Activated CD4-positive, alpha-beta T cell treated with anti-CD3 and anti-CD28 coated beads, Interleukin-2, amount 50 U/mL, for 24 hours (primary cell): ENCODE data around the gene CHP1.
"Not testable (repeated sequence)": the region's sequence is repeated elsewhere in the genome, so short reads cannot be mapped to it uniquely, and the experiment has no call there.

ENCODE experiments used
- DNase-seq, 2 donors: peaks; one replicate each; pipeline ENCODE4 v3.0.0-alpha.2; 2020; ENCODE audit warnings: low read depth in 1 of 2, low spot score in 1 of 2

Gene CHP1

DNA sequence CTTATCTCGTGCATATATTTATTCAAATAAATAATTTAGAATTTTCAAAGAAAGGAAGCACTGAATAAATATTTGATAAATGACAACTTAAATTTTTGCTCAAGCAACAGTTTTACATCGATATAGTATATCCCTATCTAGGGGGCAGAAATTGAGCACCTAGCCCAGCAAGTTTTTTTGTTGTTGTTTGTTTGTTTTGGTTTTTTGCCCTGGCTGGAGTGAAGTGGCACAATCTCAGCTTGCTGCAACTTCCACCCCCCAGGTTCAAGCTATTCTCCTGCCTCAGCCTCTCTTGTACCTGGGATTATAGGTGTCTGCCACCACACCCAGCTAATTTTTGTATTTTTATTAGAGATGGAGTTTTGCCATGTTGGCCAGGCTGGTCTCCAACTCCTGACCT lies 58.9 kb downstream of the CHP1 start:
- no peak for DNase-seq

DNA sequence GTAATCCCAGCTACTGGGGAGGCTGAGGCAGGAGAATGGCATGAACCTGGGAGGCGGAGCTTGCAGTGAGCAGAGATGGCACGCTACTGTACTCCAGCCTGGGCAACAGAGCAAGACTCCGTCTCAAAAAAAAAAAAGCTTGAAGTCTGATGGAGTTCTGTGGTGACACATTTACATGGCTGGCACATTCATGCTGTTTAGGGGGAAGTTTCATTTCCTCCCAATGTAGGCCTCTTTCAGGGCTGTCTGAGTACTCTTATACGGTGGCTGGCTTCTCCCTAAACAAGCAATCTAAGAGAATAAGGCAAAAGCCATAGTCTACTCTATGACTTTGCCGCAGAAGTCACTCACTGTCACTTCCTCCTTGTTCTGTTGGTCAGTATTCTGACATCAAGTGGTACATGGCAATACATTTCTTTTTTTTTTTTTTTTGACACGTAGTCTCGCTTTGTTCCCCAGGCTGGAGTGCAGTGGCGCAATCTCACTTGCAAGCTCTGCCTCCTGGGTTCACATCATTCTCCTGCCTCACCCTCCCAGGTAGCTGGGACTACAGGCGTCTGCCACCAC lies 60.1 kb downstream of the CHP1 start:
- DNase-seq = no peak

DNA sequence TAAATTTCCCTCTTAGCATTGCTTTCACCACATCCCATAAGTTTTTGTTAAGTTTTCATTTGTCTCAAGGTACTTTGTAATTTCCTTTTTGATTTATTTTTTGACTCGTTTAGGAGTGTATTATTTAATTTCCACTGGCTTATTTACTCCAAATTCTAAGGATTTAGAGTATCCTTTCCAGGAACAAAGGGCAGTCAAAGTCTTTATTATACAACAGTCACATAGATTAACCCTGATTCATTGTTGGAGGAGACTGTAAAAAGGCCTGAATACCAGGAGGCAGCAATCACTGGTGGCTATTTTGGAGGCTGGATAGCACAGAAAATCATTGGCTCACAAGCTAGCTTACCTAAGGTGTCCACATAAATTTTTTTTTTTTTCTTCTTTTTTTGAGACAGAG lies 61.5 kb downstream of the CHP1 start:
- DNase-seq = no peak

DNA sequence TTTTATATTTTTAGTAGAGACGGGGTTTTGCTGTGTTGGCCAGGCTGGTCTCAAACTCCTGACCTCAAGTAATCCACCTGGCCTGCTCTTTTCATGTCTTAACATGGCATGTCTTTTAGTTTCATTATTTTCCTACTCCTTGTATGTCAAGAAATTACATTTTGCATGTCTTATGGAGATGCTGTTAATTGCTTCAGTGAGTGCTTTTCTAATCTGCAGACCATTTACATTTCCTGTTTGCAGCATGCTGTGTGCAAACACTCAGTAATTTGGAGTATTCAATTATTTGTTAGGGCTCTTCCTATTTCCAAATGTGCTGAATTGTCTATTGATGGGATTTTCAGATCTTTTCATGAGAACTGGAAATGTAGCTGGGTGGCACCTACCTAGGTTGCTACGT lies 70.1 kb downstream of the CHP1 start:
- DNase-seq = not testable (repeated sequence)

DNA sequence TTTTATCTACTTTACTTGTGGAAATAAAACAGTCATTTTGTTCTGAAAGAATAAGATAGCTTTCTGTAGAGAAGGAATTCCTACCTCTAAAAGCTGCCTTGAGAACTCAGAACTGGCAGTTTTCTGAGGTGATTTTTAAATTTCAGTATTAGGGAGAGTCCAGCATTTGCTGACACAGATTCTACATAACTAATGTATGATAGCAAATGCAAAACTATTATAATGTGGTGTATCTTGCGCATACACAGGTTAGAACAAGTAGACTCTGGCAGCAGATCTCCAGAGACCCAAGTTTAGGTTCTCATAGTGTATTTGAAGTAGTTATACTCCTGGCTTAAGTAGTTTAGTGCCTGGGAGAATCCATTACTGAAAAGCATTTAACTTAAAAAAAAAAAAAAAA lies 70.5 kb downstream of the CHP1 start:
- DNase-seq = no peak

DNA sequence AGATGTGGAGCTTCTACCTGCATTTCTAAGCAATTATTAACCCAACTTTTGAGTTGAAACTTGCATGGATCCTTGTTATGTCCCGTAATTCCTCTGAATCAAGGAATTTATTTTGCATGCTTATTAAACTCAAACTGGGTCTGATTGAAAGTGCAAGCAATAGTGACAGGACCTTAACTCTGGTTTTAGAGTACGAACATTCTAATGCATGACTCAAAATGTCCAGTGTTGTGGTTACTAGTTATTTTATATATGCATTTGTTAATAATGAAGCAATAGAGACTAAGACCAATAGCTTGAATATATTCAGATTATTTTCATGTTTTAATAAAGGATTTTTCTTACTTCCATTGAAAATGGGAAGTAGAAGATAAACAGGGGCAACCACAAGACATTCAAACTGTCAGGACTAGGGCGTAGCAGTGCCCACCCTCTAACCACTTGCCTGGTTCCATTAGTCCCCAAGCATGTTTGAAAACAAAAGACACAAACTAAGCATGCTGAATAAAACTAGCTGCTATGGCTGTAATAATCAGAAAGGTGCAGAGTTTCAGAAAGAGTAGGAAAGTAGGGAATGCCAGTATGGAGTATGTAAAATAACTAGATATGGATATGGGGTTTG lies 73.2 kb downstream of the CHP1 start:
- no peak for DNase-seq

DNA sequence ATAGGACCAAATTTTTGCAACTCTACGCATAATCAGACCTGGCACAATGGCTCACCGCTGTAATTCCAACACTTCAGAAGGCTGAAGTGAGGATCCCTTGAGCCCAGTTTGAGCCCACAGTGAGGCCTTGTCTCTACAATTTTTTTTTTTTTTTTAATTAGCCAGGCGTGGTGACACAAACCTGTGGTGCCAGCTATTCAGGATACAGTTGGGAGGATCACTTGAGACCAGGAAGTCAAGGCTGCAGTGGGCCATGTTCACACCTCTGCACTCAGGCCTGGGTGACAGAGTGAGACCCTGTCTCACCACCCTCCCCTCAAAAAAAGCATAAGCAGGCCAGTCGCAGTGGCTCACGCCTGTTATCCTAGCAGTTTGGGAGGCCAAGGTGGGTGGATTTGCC lies 76.6 kb downstream of the CHP1 start:
- no peak for DNase-seq

DNA sequence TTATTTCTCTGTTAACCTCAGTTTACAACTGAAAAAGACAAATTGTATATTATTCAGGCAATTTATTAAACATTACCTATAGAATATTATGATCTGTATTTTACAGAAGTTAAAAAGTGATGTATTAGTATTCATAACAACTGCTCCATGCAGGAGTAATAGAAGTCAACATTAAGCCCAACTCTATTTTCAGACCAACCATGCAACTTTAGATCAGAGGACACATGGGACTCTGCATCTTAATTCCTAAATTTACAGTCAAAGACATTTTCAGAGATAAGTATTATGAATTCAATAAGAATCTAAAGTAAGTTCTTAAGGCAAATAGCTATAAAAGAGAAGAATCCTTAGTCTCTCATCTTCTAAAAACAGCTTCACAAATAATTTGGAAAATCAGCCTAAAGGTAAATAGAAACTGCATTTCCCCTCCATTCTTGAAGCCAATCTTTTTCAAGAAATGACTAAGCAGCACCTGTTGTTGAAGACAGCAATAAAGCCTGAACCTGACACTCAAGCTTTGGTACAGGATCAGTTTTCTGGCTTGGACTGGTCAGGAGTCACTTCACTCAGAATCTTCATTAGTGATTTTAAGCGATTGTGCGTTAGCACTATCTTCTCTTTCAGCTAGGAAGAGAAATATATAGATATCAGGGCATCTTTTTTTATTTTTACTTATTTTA lies 78.3 kb downstream of the CHP1 start:
- DNase-seq = no peak

DNA sequence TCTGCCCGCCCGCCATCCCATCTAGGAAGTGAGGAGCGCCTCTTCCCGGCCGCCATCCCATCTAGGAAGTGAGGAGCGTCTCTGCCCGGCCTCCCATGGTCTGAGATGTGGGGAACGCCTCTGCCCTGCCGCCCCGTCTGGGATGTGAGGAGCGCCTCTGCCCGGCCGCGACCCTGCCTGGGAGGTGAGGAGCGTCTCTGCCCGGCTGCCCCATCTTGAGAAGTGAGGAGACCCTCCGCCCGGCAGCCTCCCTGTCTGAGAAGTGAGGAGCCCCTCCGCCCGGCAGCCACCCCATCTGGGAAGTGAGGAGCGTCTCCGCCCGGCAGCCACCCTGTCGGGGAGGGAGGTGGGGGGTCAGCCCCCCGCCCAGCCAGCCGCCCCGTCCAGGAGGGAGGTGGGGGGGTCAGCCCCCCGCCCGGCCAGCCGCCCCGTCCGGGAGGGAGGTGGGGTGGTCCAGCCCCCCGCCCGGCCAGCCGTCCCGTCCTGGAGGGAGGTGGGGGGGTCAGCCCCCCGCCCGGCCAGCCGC lies 89.8 kb downstream of the CHP1 start:
- not testable (repeated sequence) for DNase-seq

DNA sequence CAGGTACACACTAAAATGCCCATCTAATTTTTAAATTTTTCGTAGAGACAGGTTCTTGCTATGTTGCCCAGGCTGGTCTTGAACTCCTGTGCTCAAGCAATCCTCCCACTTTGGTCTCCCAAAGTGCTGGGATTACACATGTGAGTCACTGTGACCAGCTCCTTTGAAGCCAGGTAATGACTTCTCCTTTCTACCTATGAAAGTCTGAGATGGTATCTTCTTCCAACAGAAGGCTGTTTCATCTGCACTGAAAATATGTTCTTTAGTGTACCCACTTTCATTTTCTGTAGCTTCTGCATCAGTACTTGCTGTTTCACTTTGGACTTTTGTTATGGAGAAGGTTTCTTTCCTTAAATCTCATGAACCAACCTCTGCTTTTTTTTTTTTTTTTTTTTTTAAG lies 92.5 kb downstream of the CHP1 start:
- DNase-seq = no peak

DNA sequence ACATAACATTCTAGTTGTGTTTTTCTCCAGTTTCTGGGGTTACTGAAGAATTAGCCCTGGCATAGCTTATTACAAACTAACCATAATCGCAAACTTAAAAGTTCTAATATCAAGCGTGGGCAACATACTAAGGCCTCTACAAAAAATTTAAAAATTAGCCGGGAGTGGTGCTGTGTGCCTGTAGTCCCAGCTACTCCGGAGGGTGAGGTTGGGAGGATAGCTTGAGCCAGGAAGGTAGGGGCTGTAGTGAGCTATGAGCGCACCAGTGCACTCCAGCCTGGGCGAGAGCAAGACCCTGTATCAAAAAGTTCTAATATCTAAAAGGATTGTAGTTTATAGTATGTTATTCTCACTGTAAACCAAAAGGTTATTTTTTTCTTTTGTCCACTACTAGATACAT lies 100.2 kb downstream of the CHP1 start:
- no peak for DNase-seq
